Measurements from ENCODE around the gene CCNI2. TPM values are rescaled to one million over a fixed set of nuclear protein-coding genes. Genes with fewer than 3 reads are reported as not detected.

CCNI2 gene
- total RNA-seq, 1 donor from 2014 or later: 0.55 TPM

GRCh38 chr5:132756542-132756941 is 9.3 kb downstream of the CCNI2 start:
- ATAC-seq (no peak), DNase-seq (no peak)
- Histone ChIP-seq H3K4me3 (no peak overlapping the region), H3K27me3 (no peaks in the 10 kb centered on the region), H3K27ac (no peak overlapping the region), H3K36me3 (peaks cover 27% of the 10 kb centered on the region), H3K9me3 (no peaks in the 10 kb centered on the region), H3K4me1 (no peaks in the 10 kb centered on the region)
- TF ChIP-seq, protein P1, sequence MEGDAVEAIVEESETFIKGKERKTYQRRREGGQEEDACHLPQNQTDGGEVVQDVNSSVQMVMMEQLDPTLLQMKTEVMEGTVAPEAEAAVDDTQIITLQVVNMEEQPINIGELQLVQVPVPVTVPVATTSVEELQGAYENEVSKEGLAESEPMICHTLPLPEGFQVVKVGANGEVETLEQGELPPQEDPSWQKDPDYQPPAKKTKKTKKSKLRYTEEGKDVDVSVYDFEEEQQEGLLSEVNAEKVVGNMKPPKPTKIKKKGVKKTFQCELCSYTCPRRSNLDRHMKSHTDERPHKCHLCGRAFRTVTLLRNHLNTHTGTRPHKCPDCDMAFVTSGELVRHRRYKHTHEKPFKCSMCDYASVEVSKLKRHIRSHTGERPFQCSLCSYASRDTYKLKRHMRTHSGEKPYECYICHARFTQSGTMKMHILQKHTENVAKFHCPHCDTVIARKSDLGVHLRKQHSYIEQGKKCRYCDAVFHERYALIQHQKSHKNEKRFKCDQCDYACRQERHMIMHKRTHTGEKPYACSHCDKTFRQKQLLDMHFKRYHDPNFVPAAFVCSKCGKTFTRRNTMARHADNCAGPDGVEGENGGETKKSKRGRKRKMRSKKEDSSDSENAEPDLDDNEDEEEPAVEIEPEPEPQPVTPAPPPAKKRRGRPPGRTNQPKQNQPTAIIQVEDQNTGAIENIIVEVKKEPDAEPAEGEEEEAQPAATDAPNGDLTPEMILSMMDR (IDR thresholded peaks at IDR 0.05): no peak
- intact Hi-C loops (cut with DNase I): no loop called here

- DNase-seq (no peak), ATAC-seq (no peak)
- H3K4me1 ChIP-seq: no peaks in the 10 kb centered on the region
- intact Hi-C loops (cut with DNase I): no loop called here
- H3K27me3 ChIP-seq: no peaks in the 10 kb centered on the region
- TF ChIP-seq, protein P1 (IDR thresholded peaks at IDR 0.05): no peak
- no peaks in the 10 kb centered on the region for H3K9me3 ChIP-seq
- no peak overlapping the region for H3K4me3 ChIP-seq
- peaks cover 36% of the 10 kb centered on the region for H3K36me3 ChIP-seq
- no peak overlapping the region for H3K27ac ChIP-seq
Measured at GRCh38 chr5:132758451-132758850, 11.2 kb downstream of the CCNI2 start.

- intact Hi-C loops (cut with DNase I): no loop called here
- Histone ChIP-seq H3K9me3 (no peaks in the 10 kb centered on the region), H3K36me3 (peaks cover 46% of the 10 kb centered on the region), H3K27me3 (no peaks in the 10 kb centered on the region), H3K4me3 (no peak overlapping the region), H3K4me1 (no peaks in the 10 kb centered on the region), H3K27ac (no peak overlapping the region)
- TF ChIP-seq, protein P1 (IDR thresholded peaks at IDR 0.05): no peak
- no peak for ATAC-seq
- DNase-seq: no peak
Measured at GRCh38 chr5:132759114-132760048, 12.2 kb downstream of the CCNI2 start.

DNA sequence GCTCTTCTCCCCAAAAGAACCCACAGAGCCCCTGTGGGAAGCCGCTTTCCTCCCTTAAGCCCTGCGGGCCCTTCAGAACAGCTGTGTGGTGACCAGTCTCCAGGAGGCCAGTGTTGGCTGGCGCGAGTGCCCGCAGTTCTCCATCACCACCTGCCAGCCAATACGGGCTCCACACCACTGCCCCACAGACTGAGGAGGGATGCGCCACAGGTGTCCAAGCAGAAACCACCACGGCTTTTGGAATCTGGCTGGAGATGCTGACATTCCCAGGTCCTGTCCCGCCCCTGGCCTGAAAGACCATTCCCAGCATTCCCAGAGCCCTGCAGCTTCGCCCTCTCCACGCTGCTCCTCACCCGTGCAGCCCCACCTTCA is 12.8 kb downstream of the CCNI2 start:
- TF ChIP-seq, protein P1 (IDR thresholded peaks at IDR 0.05): no peak
- peak; percentile 55 for DNase-seq
- ATAC-seq: no peak
- Histone ChIP-seq H3K36me3 (peaks cover 52% of the 10 kb centered on the region), H3K4me1 (no peaks in the 10 kb centered on the region), H3K27me3 (no peaks in the 10 kb centered on the region), H3K4me3 (no peak overlapping the region), H3K9me3 (no peaks in the 10 kb centered on the region), H3K27ac (no peak overlapping the region)
- intact Hi-C loops (cut with DNase I): no loop called here

GRCh38 chr5:132760601-132761317 is 13.5 kb downstream of the CCNI2 start:
- Histone ChIP-seq H3K4me1 (no peaks in the 10 kb centered on the region), H3K27ac (no peak overlapping the region), H3K9me3 (no peaks in the 10 kb centered on the region), H3K27me3 (no peaks in the 10 kb centered on the region), H3K4me3 (no peak overlapping the region), H3K36me3 (peaks cover 53% of the 10 kb centered on the region)
- ATAC-seq (no peak), DNase-seq (no peak)
- intact Hi-C loops (cut with DNase I): no loop called here
- TF ChIP-seq, protein P1 (IDR thresholded peaks at IDR 0.05): no peak
